K562 (cell line): ENCODE results near the gene ZSWIM8. TPM values are rescaled to one million over a fixed set of nuclear protein-coding genes. Genes with fewer than 3 reads are reported as not detected.

Source experiments
- IFI16 ChIP-seq: fragments of 250-450 bp; sonication (Bioruptor Pico); IDR thresholded peaks from 2 replicates; pipeline ENCODE4 v2.1.2; 2022; ENCODE audit warnings: mild to moderate bottlenecking, inconsistent platforms
- ILF3 ChIP-seq: fragments of 450-650 bp; IDR thresholded peaks from 2 replicates; pipeline ENCODE4 v1.6.1; 2018; ENCODE audit warnings: antibody characterized with exemption, mild to moderate bottlenecking, moderate library complexity, borderline replicate concordance
- KAT7 ChIP-seq: sonication (generic); formaldehyde crosslinking; IDR thresholded peaks from 2 replicates; pipeline ENCODE4 v1.8.0; 2022; ENCODE audit warnings: missing genetic modification reagents, mild to moderate bottlenecking, borderline replicate concordance
- NELFE ChIP-seq: IDR thresholded peaks from 2 replicates; pipeline ENCODE4 v1.6.1; 2011; ENCODE audit warnings: mild to moderate bottlenecking; ENCODE audit not compliant: insufficient read depth, insufficient read length
- PHF21A ChIP-seq: fragments of 450-650 bp; IDR thresholded peaks from 2 replicates; pipeline ENCODE4 v1.6.1; 2017; ENCODE audit warnings: low read depth, borderline replicate concordance
- PML ChIP-seq: IDR thresholded peaks from 2 replicates; pipeline ENCODE4 v1.6.1; 2012; ENCODE audit warnings: low read length, inconsistent platforms
- RB1 ChIP-seq: fragments of 450-650 bp; IDR thresholded peaks from 2 replicates; pipeline ENCODE4 v1.6.1; 2017; ENCODE audit warnings: low read depth, mild to moderate bottlenecking
- RBM17 ChIP-seq: fragments of 200-400 bp; formaldehyde crosslinking; IDR thresholded peaks from 2 replicates; pipeline ENCODE4 v1.6.1; 2017; ENCODE audit warnings: low read depth, mild to moderate bottlenecking, low read length, borderline replicate concordance
- RNF2 ChIP-seq: sonication (generic); IDR thresholded peaks from 2 replicates; pipeline ENCODE4 v1.6.1; 2016
- SRSF7 ChIP-seq: fragments of 200-400 bp; formaldehyde crosslinking; optimal IDR thresholded peaks from 2 replicates; pipeline ENCODE3; 2017; ENCODE audit warnings: mild to moderate bottlenecking, low read depth, low read length
- ZC3H11A ChIP-seq: IDR thresholded peaks from 2 replicates; pipeline ENCODE4 v1.6.1; 2012; ENCODE audit warnings: low read depth, low read length, improper control_type of control experiment
- ZNF121 ChIP-seq: sonication (generic); formaldehyde crosslinking; conservative IDR thresholded peaks from 2 replicates; pipeline ENCODE4 v1.8.0; 2022; ENCODE audit warnings: missing genetic modification reagents
- ZNF143 ChIP-seq: sonication (generic); formaldehyde crosslinking; IDR thresholded peaks from 2 replicates; pipeline ENCODE4 v1.9.0; 2022; ENCODE audit warnings: mild to moderate bottlenecking, missing genetic modification reagents
- ZNF263 ChIP-seq: sonication (generic); formaldehyde crosslinking; IDR thresholded peaks from 2 replicates; pipeline ENCODE4 v1.8.0; 2022; ENCODE audit warnings: mild to moderate bottlenecking, missing genetic modification reagents, borderline replicate concordance
- polyA plus RNA-seq, 8 experiments: library from polyadenylated mRNA; depleted of rRNA in 4 of 8; stranded (reverse) in 5 of 8; unstranded in 3 of 8; fragments of >200 nt; fragmentation: Nextera tagmentation in 2 of 8; fragmentation: Illumina TruSeq in 1 of 8; extraction: Ambion mirVana in 2 of 8; extraction: Trizol in 1 of 8; gene quantifications; 2 replicates each; pipeline versions ENCODE4 v1.2.1 to v1.2.3, GENCODE V29; 2011 to 2014; ENCODE audit warnings: inconsistent platforms in 1 of 8, missing spikeins in 1 of 8
- total RNA-seq, 7 experiments: library from RNA; depleted of rRNA in 6 of 7; stranded (reverse); fragments of >200 nt in 6 of 7; fragmentation: Illumina TruSeq in 2 of 7; extraction: Trizol in 2 of 7; gene quantifications; 2 replicates each; pipeline versions ENCODE4 v1.2.1 to v1.2.3, GENCODE V29; 2011 to 2021; ENCODE audit warnings: low replicate concordance in 1 of 7
- TF ChIP-seq, protein P1 (sequence below): sonication (generic); formaldehyde crosslinking; IDR thresholded peaks from 2 replicates; pipeline ENCODE4 v1.8.0; 2022; ENCODE audit warnings: missing genetic modification reagents, mild to moderate bottlenecking, borderline replicate concordance
- TF ChIP-seq, protein P2 (sequence below): fragments of 450-650 bp; formaldehyde crosslinking; conservative IDR thresholded peaks from 2 replicates; pipeline ENCODE4 v1.4.0; 2022; ENCODE audit warnings: mild to moderate bottlenecking, missing genetic modification characterization
- TF ChIP-seq, protein P3 (sequence below): fragments of 250-450 bp; sonication (Bioruptor Pico); IDR thresholded peaks from 2 replicates; pipeline ENCODE4 v1.8.0; 2021; ENCODE audit warnings: moderate library complexity, mild to moderate bottlenecking, inconsistent platforms
- TF ChIP-seq, protein P4 (sequence below), 3 experiments: IDR thresholded peaks in 2 of 3; conservative IDR thresholded peaks in 1 of 3; 2 replicates each; pipeline ENCODE4 v1.5.1; 2011 to 2012; ENCODE audit warnings: low read length in 3 of 3, mild to moderate bottlenecking in 3 of 3, control low read depth in 2 of 3, improper control_type of control experiment in 1 of 3, inconsistent platforms in 1 of 3, low read depth in 1 of 3, mixed read lengths in 1 of 3, moderate library complexity in 1 of 3; ENCODE audit not compliant: insufficient read depth in 2 of 3
- TF ChIP-seq, protein P5 (sequence below): IDR thresholded peaks from 3 replicates; pipeline ENCODE4 v1.6.1; 2011; ENCODE audit warnings: borderline replicate concordance, mild to moderate bottlenecking, moderate library complexity; ENCODE audit not compliant: insufficient read length; ENCODE audit errors: extremely low read depth
- TF ChIP-seq, protein P6 (sequence below): sonication (generic); formaldehyde crosslinking; IDR thresholded peaks from 2 replicates; pipeline ENCODE4 v1.9.0; 2022; ENCODE audit warnings: mild to moderate bottlenecking, missing genetic modification reagents

ZSWIM8 gene
- total and polyA plus RNA-seq, 9 of the 15 experiments (the other 6 are each of a cell fraction or from before 2014, with no cell fraction given) = 5.6 to 47.8 (median 26.7) TPM

DNA sequence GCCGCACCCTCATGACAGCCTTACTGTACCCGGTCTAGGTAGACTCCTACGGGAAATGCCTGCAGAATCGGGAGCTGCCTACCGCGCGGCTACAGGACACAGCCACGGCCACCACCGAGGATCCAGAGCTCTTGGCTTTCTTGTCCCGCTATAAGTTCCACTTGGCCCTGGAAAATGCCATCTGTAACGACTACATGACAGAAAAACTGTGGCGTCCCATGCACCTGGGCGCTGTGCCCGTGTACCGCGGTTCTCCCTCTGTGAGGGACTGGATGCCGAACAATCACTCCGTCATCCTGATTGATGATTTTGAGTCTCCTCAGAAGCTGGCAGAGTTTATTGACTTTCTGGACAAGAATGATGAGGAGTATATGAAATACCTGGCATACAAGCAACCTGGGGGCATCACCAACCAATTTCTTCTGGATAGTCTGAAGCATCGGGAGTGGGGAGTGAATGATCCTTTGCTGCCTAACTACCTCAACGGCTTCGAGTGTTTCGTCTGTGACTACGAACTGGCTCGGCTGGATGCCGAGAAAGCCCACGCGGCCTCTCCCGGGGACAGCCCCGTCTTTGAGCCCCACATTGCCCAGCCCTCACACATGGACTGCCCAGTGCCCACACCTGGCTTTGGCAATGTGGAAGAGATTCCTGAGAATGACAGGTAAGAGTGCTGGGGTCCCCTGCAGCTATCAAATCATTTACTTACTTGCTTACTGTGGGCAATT lies 12.1 kb upstream of the ZSWIM8 start (continued):
- TF ChIP-seq, protein P1, sequence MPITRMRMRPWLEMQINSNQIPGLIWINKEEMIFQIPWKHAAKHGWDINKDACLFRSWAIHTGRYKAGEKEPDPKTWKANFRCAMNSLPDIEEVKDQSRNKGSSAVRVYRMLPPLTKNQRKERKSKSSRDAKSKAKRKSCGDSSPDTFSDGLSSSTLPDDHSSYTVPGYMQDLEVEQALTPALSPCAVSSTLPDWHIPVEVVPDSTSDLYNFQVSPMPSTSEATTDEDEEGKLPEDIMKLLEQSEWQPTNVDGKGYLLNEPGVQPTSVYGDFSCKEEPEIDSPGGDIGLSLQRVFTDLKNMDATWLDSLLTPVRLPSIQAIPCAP (CRISPR knock-in tag) = no peak
- TF ChIP-seq IFI16 (CRISPR knock-in tag) = no peak
- TF ChIP-seq, protein P2, sequence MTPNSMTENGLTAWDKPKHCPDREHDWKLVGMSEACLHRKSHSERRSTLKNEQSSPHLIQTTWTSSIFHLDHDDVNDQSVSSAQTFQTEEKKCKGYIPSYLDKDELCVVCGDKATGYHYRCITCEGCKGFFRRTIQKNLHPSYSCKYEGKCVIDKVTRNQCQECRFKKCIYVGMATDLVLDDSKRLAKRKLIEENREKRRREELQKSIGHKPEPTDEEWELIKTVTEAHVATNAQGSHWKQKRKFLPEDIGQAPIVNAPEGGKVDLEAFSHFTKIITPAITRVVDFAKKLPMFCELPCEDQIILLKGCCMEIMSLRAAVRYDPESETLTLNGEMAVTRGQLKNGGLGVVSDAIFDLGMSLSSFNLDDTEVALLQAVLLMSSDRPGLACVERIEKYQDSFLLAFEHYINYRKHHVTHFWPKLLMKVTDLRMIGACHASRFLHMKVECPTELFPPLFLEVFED (CRISPR knock-in tag) = peak; percentile 53; the same call in 1 of the 2 replicates
- TF ChIP-seq ZNF121 = no peak
- TF ChIP-seq ILF3 = no peak
- TF ChIP-seq NELFE = no peak
- TF ChIP-seq ZNF263 = no peak
- TF ChIP-seq RB1 = no peak
- TF ChIP-seq RNF2 = no peak
- TF ChIP-seq PML = no peak
- TF ChIP-seq, protein P3, sequence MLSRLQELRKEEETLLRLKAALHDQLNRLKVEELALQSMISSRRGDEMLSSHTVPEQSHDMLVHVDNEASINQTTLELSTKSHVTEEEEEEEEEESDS = no peak
- no peak for TF ChIP-seq PHF21A
- TF ChIP-seq ZC3H11A = no peak
- TF ChIP-seq, protein P4, sequence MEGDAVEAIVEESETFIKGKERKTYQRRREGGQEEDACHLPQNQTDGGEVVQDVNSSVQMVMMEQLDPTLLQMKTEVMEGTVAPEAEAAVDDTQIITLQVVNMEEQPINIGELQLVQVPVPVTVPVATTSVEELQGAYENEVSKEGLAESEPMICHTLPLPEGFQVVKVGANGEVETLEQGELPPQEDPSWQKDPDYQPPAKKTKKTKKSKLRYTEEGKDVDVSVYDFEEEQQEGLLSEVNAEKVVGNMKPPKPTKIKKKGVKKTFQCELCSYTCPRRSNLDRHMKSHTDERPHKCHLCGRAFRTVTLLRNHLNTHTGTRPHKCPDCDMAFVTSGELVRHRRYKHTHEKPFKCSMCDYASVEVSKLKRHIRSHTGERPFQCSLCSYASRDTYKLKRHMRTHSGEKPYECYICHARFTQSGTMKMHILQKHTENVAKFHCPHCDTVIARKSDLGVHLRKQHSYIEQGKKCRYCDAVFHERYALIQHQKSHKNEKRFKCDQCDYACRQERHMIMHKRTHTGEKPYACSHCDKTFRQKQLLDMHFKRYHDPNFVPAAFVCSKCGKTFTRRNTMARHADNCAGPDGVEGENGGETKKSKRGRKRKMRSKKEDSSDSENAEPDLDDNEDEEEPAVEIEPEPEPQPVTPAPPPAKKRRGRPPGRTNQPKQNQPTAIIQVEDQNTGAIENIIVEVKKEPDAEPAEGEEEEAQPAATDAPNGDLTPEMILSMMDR (IDR thresholded peaks at IDR 0.05 in 2 of 3, conservative IDR thresholded peaks at IDR 0.05 in 1 of 3; ENCODE audit: insufficient read depth in 2 of 3, low read depth in 1 of 3, low read length in 3 of 3) = no peak; a peak in 1 of 6 replicates
- TF ChIP-seq RBM17 = no peak
- no peak for TF ChIP-seq SRSF7
- TF ChIP-seq ZNF143 (CRISPR knock-in tag) = no peak
- TF ChIP-seq, protein P5, sequence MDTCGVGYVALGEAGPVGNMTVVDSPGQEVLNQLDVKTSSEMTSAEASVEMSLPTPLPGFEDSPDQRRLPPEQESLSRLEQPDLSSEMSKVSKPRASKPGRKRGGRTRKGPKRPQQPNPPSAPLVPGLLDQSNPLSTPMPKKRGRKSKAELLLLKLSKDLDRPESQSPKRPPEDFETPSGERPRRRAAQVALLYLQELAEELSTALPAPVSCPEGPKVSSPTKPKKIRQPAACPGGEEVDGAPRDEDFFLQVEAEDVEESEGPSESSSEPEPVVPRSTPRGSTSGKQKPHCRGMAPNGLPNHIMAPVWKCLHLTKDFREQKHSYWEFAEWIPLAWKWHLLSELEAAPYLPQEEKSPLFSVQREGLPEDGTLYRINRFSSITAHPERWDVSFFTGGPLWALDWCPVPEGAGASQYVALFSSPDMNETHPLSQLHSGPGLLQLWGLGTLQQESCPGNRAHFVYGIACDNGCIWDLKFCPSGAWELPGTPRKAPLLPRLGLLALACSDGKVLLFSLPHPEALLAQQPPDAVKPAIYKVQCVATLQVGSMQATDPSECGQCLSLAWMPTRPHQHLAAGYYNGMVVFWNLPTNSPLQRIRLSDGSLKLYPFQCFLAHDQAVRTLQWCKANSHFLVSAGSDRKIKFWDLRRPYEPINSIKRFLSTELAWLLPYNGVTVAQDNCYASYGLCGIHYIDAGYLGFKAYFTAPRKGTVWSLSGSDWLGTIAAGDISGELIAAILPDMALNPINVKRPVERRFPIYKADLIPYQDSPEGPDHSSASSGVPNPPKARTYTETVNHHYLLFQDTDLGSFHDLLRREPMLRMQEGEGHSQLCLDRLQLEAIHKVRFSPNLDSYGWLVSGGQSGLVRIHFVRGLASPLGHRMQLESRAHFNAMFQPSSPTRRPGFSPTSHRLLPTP = no peak
- TF ChIP-seq, protein P6, sequence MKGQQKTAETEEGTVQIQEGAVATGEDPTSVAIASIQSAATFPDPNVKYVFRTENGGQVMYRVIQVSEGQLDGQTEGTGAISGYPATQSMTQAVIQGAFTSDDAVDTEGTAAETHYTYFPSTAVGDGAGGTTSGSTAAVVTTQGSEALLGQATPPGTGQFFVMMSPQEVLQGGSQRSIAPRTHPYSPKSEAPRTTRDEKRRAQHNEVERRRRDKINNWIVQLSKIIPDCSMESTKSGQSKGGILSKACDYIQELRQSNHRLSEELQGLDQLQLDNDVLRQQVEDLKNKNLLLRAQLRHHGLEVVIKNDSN = no peak
- TF ChIP-seq KAT7 (CRISPR knock-in tag) = peak; percentile 21; the same call in 1 of the 2 replicates
